SK-N-MC (cell line): ENCODE measurements around the gene PPP1R15B.

Experiments
- EZH2 ChIP-seq: fragments of 200-600 bp; sonication (generic); IDR thresholded peaks from one replicate; pipeline ENCODE4 v1.6.1; 2017; ENCODE audit warnings: antibody characterized with exemption
- FOXP2 ChIP-seq: optimal IDR thresholded peaks from 2 replicates; pipeline ENCODE3; 2011; ENCODE audit warnings: mild to moderate bottlenecking, moderate library complexity; ENCODE audit not compliant: insufficient read depth; ENCODE audit errors: extremely low read length, control extremely low read depth

GRCh38 chr1:204401730-204402129, 9.9 kb downstream of the PPP1R15B start:
- no peak for TF ChIP-seq FOXP2
- TF ChIP-seq EZH2: no peak
